DMS114 treated with DMSO at 0.1 percent for 48 hours (cell line): ENCODE results near the gene SERPINA1.
"Not testable (repeated sequence)": the region's sequence is repeated elsewhere in the genome, so short reads cannot be mapped to it uniquely, and the experiment has no call there.

Experiments used
- DNase-seq: peaks from one replicate; lab custom pipeline; 2025; ENCODE audit not compliant: unreplicated experiment; lab: John Stamatoyannopoulos, UW

The SERPINA1 gene

GRCh38 chr14:94349276-94349675 lies 39.1 kb downstream of the SERPINA1 start:
- no peak for DNase-seq

- no peak for DNase-seq
These were observed 39.6 kb downstream of the SERPINA1 start for GRCh38 chr14:94348836-94349235.

- DNase-seq: no peak
These were observed 41.6 kb downstream of the SERPINA1 start for GRCh38 chr14:94346841-94347240.

GRCh38 chr14:94346065-94346786 lies 42.2 kb downstream of the SERPINA1 start:
- DNase-seq: not testable (repeated sequence)

GRCh38 chr14:94345344-94346064 lies 42.9 kb downstream of the SERPINA1 start:
- no peak for DNase-seq

- DNase-seq: no peak
These were observed 44.0 kb downstream of the SERPINA1 start for GRCh38 chr14:94344389-94344788.

- DNase-seq: no peak
These were observed 45.0 kb downstream of the SERPINA1 start for GRCh38 chr14:94343238-94344005.

- no peak for DNase-seq
These were observed 46.0 kb downstream of the SERPINA1 start for GRCh38 chr14:94342334-94342934.

- DNase-seq: no peak
These were observed 46.6 kb downstream of the SERPINA1 start for GRCh38 chr14:94341656-94342333.

- DNase-seq: no peak
These were observed 47.9 kb downstream of the SERPINA1 start for GRCh38 chr14:94340533-94340932.

- DNase-seq: no peak
These were observed 50.4 kb downstream of the SERPINA1 start for GRCh38 chr14:94338023-94338422.

- no peak for DNase-seq
These were observed 51.1 kb downstream of the SERPINA1 start for GRCh38 chr14:94337274-94337673.

- DNase-seq: no peak
These were observed 53.5 kb downstream of the SERPINA1 start for GRCh38 chr14:94334872-94335271.

GRCh38 chr14:94332587-94332986 lies 55.8 kb downstream of the SERPINA1 start:
- DNase-seq: no peak

GRCh38 chr14:94332063-94332583 lies 56.3 kb downstream of the SERPINA1 start:
- DNase-seq: no peak

- DNase-seq: no peak
These were observed 56.9 kb downstream of the SERPINA1 start for GRCh38 chr14:94331462-94331861.

- DNase-seq: no peak
These were observed 57.5 kb downstream of the SERPINA1 start for GRCh38 chr14:94330857-94331256.

- DNase-seq: no peak
These were observed 58.0 kb downstream of the SERPINA1 start for GRCh38 chr14:94330432-94330831.

- no peak for DNase-seq
These were observed 58.5 kb downstream of the SERPINA1 start for GRCh38 chr14:94329857-94330256.

- DNase-seq: no peak
These were observed 60.2 kb downstream of the SERPINA1 start for GRCh38 chr14:94328196-94328595.
